Measurements from ENCODE around the gene ANKRD24. TPM values are rescaled to one million over a fixed set of nuclear protein-coding genes. Genes with fewer than 3 reads are reported as not detected.

Gene ANKRD24
- total and polyA plus RNA-seq, 2 of the 13 experiments (the other 11 are each of a cell fraction or from before 2014, with no cell fraction given), result 0.13 to 0.24 TPM

DNA sequence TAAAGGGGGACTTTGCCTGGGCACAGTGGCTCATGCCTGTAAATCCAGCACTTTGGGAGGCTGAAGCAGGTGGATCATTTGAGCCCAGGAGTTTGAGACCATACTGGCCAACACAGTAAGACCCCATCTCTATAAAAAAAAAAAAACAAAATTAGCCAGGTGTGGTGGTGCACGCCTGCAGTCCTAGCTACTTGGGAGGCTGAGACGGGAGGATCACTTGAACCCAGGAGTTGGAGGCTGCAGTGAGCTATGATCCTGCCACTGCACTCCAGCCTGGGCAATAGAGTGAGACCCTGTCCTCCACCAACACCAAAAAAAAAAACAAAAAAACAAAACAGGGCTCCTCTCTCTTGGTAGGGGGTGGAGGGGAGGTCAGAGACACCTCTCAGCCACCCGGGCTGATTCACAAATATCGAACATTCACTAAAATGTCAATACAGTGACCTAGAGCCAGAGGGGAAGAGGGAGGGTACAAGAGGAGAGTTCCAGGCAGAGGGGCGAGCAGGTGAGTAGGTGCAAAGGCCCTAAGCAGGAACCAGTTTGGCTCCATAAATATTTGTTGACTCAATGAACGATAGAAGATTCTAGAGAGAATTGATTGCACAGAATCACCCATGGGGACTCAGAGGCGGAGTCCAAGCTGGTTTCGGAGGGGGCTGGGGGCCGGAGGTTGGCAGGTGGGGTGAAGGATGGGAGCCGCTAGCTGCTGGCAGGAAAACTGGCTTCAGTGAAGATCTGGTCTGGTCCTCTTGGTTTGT, 30.1 kb upstream of the ANKRD24 start:
- FAIRE-seq, result no peak
- ChIA-PET POLR2A (interaction anchor here (1.5 to 2.3 kb wide), 4 partner anchors 12 to 33 kb away, joined by 3 to 13 read pairs (median 8); no protein-coding TSS in a partner anchor), CTCF (ENCODE audit: low intra/inter-chr PET ratio, low total read pairs) (no interaction called here)
- TF ChIP-seq, protein P1, sequence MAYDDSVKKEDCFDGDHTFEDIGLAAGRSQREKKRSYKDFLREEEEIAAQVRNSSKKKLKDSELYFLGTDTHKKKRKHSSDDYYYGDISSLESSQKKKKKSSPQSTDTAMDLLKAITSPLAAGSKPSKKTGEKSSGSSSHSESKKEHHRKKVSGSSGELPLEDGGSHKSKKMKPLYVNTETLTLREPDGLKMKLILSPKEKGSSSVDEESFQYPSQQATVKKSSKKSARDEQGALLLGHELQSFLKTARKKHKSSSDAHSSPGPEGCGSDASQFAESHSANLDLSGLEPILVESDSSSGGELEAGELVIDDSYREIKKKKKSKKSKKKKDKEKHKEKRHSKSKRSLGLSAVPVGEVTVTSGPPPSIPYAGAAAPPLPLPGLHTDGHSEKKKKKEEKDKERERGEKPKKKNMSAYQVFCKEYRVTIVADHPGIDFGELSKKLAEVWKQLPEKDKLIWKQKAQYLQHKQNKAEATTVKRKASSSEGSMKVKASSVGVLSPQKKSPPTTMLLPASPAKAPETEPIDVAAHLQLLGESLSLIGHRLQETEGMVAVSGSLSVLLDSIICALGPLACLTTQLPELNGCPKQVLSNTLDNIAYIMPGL (CRISPR knock-in tag; IDR thresholded peaks at IDR 0.05; ENCODE audit: borderline replicate concordance in 1 of 2, low read depth in 1 of 2), result 0 out of 4 replicates have a peak, but pooled peaks of 1 of the 2 experiments have one; percentile 5
- TF ChIP-seq ZNF770 (CRISPR knock-in tag; IDR thresholded peaks at IDR 0.05) (peak; percentile 87), CREB1 (IDR thresholded peaks at IDR 0.05) (no peak), CREB1 (CRISPR knock-in tag; IDR thresholded peaks at IDR 0.05) (no peak), ZNF460 (CRISPR knock-in tag; IDR thresholded peaks at IDR 0.05; ENCODE audit: borderline replicate concordance) (peak; percentile 82), ZNF121 (CRISPR knock-in tag; IDR thresholded peaks at IDR 0.05) (peak; percentile 94), HNRNPH1 (optimal IDR thresholded peaks at IDR 0.05; ENCODE audit: low read depth, low read length) (no peak), SRY (CRISPR knock-in tag; IDR thresholded peaks at IDR 0.05) (0 out of 2 replicates have a peak, but pooled peaks have one; percentile 6), HNF1A (IDR thresholded peaks at IDR 0.05; ENCODE audit: low read depth) (no peak), HNF1A (CRISPR knock-in tag; IDR thresholded peaks at IDR 0.05; ENCODE audit: borderline replicate concordance) (no peak), KDM1A (CRISPR knock-in tag; IDR thresholded peaks at IDR 0.05) (peak; percentile 61; the same call in 1 of the 2 replicates)
- no peak for DNase-seq (ENCODE audit: low spot score)
- no peak overlapping the region for H2AFZ ChIP-seq (ENCODE audit: low read length)
- no peaks in the 10 kb centered on the region for H3K79me2 ChIP-seq (ENCODE audit: insufficient read depth, low read length)
- H3K4me2 ChIP-seq (ENCODE audit: low read depth, low read length), result peak overlapping the region; percentile 66
- intact Hi-C loops (cut with micrococcal nuclease; ENCODE audit: unreplicated experiment), result no loop called here
- in situ Hi-C loops (cut with HindIII; ENCODE audit: extremely low pct_ligation_motif_present, low pct_unique_long_range_greater_than_20kb), result no loop called here
- no TSS peak for BruUV-seq (replicated peaks)
- no peak overlapping the region for H3K9ac ChIP-seq (ENCODE audit: insufficient read depth, low read depth, low read length)
- peak overlapping the region in 2 of 3 experiments; percentile 20 to 62; a peak in 2 of 6 replicates for H3K4me3 ChIP-seq (replicated peaks in 1 of 3; ENCODE audit: insufficient read depth in 1 of 3, low read depth in 2 of 3, low read length in 3 of 3)
- peaks cover 76% of the 10 kb centered on the region for H3K4me1 ChIP-seq (ENCODE audit: insufficient read depth, low read length)
- no peaks in the 10 kb centered on the region for H3K27me3 ChIP-seq (ENCODE audit: control insufficient read depth in 1 of 2, insufficient read depth in 2 of 2, low read length in 2 of 2)
- H3K9me3 ChIP-seq (ENCODE audit: low read length), result no peaks in the 10 kb centered on the region
- peak overlapping the region; percentile 57 for H3K27ac ChIP-seq (ENCODE audit: extremely low read length, insufficient read depth, low read length)
- no peaks in the 10 kb centered on the region for H4K20me1 ChIP-seq (ENCODE audit: insufficient read depth, low read length)
- H3K36me3 ChIP-seq (replicated peaks in 1 of 2; ENCODE audit: control insufficient read depth in 1 of 2, insufficient read depth in 2 of 2, low read length in 2 of 2), result peaks cover 4% of the 10 kb centered on the region in 2 experiments; a peak in 3 of 5 replicates
- 15% methylated on average over 10 of the region's 10 CpGs for WGBS (ENCODE audit: low lambda C conversion rate)
- ATAC-seq, result no peak
